Tibial nerve (tissue), 4 donors: ENCODE measurements around the gene ATG10. TPM values are rescaled to one million over a fixed set of nuclear protein-coding genes. Genes with fewer than 3 reads are reported as not detected.

Source experiments
- DNase-seq, 2 donors: peaks; one replicate each; pipeline ENCODE4 v3.0.0-alpha.2; 2019; ENCODE audit warnings: low spot score in 2 of 2
- H3K27ac ChIP-seq, 4 donors: fragments of 200-600 bp; sonication (generic) in 3 of 4; one replicate each; pipeline ENCODE4 v1.5.1; 2017 to 2019; ENCODE audit warnings: mild to moderate bottlenecking in 1 of 4
- H3K27me3 ChIP-seq, 2 donors: fragments of 200-600 bp; sonication (generic) in 1 of 2; one replicate each; pipeline versions ENCODE4 v1.5.1 to v1.6.0; 2017 to 2019
- H3K36me3 ChIP-seq, 3 donors: fragments of 200-600 bp; sonication (generic); one replicate each; pipeline ENCODE4 v1.5.1; 2018 to 2019
- H3K4me1 ChIP-seq, 4 donors: fragments of 200-600 bp; sonication (generic) in 3 of 4; one replicate each; pipeline ENCODE4 v1.5.1; 2017 to 2019
- H3K4me3 ChIP-seq, 4 donors: fragments of 200-600 bp; sonication (generic) in 3 of 4; one replicate each; pipeline ENCODE4 v1.5.1; 2017 to 2019; ENCODE audit warnings: mild to moderate bottlenecking in 1 of 4, moderate library complexity in 1 of 4
- H3K9me3 ChIP-seq, 4 donors: fragments of 200-600 bp; sonication (generic) in 3 of 4; one replicate each; pipeline ENCODE4 v1.5.1; 2017 to 2019
- EP300 ChIP-seq, 2 donors: sonication (generic); formaldehyde crosslinking; IDR thresholded peaks; one replicate each; pipeline ENCODE4 v1.6.1; 2017; ENCODE audit warnings: antibody characterized with exemption in 2 of 2, mild to moderate bottlenecking in 1 of 2
- POLR2A ChIP-seq, 2 donors: fragments of 450-650 bp; IDR thresholded peaks; one replicate each; pipeline ENCODE4 v1.6.1; 2017; ENCODE audit warnings: antibody characterized with exemption in 2 of 2, mild to moderate bottlenecking in 2 of 2, moderate library complexity in 2 of 2
- WGBS, 2 donors: methylation state at CpG; one replicate each; pipeline ENCODE4 v1.1.5; 2018; 5-methylcytosine and 5-hydroxymethylcytosine counted together
- total RNA-seq, 4 donors: library from RNA; depleted of rRNA; stranded (reverse); fragments of >200 nt; gene quantifications; one replicate each; pipeline ENCODE4 v1.1.0, GENCODE V29; 2016
- TF ChIP-seq, protein P1 (sequence below), 5 experiments: fragments of 200-600 bp in 3 of 5; fragments of 450-650 bp in 2 of 5; sonication (generic) in 3 of 5; IDR thresholded peaks; one replicate each; pipeline ENCODE4 v1.5.1; 2016 to 2019; ENCODE audit warnings: antibody characterized with exemption in 5 of 5, mild to moderate bottlenecking in 3 of 5, moderate library complexity in 2 of 5

Gene ATG10
- total RNA-seq, 4 donors from 2014 or later: 3.5 to 25.1 (median 6.9) TPM

DNA sequence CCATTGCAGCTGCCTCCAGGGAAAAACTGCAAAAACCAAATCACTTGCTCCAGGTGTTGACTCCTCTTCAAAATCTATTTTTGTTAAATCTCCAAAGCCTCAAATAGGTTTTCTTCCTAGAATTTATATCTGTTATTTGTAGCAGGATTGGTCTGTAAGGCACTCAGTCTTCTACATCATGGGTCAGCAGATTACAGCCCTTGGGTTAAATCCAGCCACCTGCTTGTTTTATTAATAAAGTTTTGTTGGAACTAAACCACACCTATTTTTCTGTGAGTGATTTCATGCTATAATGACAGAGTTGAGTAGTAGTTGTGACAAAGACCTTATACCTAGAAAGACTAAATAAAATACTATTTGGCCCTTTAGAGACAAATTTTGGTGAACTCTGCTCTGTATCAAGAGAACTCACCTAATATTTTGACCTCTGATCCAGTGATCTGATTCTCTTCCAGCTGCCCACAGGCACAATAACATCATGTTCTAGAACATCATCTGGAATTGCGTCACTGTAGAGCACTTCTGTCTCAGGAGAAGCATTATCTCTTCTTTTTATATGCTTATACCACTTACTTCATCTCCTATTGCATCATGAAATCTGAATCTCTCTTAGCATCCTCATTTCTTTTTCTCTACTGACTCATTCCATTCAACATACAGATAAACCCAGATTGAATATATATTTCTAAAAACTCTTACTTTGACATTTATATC is 176.2 kb downstream of the ATG10 start:
- peak in 1 of 2 donors; percentile 55 for DNase-seq
- H3K27ac ChIP-seq: peak overlapping the region in 2 of 4 donors; percentile 10 to 59
- H3K4me1 ChIP-seq: peaks cover 0 to 15% (median 3%) of the 10 kb centered on the region in 4 donors
- peaks cover 0 to 13% (median 4%) of the 10 kb centered on the region in 4 donors for H3K9me3 ChIP-seq
- WGBS, 2 donors: 64 to 78% methylated on average over 1 of the region's 1 CpG
- no peak overlapping the region for H3K4me3 ChIP-seq
- no peaks in the 10 kb centered on the region for H3K27me3 ChIP-seq
- no peaks in the 10 kb centered on the region for H3K36me3 ChIP-seq
- TF ChIP-seq, protein P1, sequence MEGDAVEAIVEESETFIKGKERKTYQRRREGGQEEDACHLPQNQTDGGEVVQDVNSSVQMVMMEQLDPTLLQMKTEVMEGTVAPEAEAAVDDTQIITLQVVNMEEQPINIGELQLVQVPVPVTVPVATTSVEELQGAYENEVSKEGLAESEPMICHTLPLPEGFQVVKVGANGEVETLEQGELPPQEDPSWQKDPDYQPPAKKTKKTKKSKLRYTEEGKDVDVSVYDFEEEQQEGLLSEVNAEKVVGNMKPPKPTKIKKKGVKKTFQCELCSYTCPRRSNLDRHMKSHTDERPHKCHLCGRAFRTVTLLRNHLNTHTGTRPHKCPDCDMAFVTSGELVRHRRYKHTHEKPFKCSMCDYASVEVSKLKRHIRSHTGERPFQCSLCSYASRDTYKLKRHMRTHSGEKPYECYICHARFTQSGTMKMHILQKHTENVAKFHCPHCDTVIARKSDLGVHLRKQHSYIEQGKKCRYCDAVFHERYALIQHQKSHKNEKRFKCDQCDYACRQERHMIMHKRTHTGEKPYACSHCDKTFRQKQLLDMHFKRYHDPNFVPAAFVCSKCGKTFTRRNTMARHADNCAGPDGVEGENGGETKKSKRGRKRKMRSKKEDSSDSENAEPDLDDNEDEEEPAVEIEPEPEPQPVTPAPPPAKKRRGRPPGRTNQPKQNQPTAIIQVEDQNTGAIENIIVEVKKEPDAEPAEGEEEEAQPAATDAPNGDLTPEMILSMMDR (IDR thresholded peaks at IDR 0.05): no peak
- TF ChIP-seq POLR2A (IDR thresholded peaks at IDR 0.05): no peak
- TF ChIP-seq EP300 (IDR thresholded peaks at IDR 0.05): peak; percentile 85 to 92

- H3K4me3 ChIP-seq: no peak overlapping the region
- TF ChIP-seq, protein P1 (IDR thresholded peaks at IDR 0.05): no peak
- TF ChIP-seq POLR2A (IDR thresholded peaks at IDR 0.05) (no peak), EP300 (IDR thresholded peaks at IDR 0.05) (no peak)
- H3K9me3 ChIP-seq: peaks cover 0 to 8% (median 0%) of the 10 kb centered on the region in 4 donors
- H3K27me3 ChIP-seq: no peaks in the 10 kb centered on the region
- no peak for DNase-seq
- peaks cover 0 to 15% (median 3%) of the 10 kb centered on the region in 4 donors for H3K4me1 ChIP-seq
- no peak overlapping the region for H3K27ac ChIP-seq
- H3K36me3 ChIP-seq: no peaks in the 10 kb centered on the region
Observed at GRCh38 chr5:82149434-82149833, 177.6 kb downstream of the ATG10 start.

GRCh38 chr5:82150559-82150958 is 178.7 kb downstream of the ATG10 start:
- peaks cover 0 to 15% (median 3%) of the 10 kb centered on the region in 4 donors for H3K4me1 ChIP-seq
- DNase-seq: no peak
- H3K36me3 ChIP-seq: no peaks in the 10 kb centered on the region
- H3K9me3 ChIP-seq: no peaks in the 10 kb centered on the region
- 52 to 72% methylated on average over 3 of the region's 3 CpGs for WGBS, 2 donors
- no peak overlapping the region for H3K27ac ChIP-seq
- TF ChIP-seq POLR2A (IDR thresholded peaks at IDR 0.05) (no peak), EP300 (IDR thresholded peaks at IDR 0.05) (no peak)
- TF ChIP-seq, protein P1 (IDR thresholded peaks at IDR 0.05): no peak
- H3K4me3 ChIP-seq: no peak overlapping the region
- H3K27me3 ChIP-seq: no peaks in the 10 kb centered on the region

DNA sequence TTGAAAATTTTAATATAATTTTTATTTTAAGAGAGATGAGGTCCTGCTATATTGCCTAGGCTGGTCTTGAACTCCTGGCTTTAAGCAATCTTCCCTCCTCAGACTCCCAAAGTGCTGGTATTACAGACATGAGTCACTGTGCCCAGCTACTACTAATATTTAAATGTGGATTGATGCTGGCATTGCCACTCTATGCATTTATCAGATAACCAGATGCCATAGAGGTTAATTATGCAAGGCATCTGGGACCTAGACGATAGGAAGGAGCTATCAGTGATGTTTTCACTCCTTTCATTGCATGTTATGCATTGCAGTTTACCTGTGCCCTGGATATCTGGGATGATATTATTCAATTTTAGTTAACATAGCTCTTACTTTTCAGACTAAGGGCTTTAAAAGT is 179.4 kb downstream of the ATG10 start:
- H3K4me1 ChIP-seq: peaks cover 0 to 15% (median 3%) of the 10 kb centered on the region in 4 donors
- H3K4me3 ChIP-seq: no peak overlapping the region
- no peak for DNase-seq
- TF ChIP-seq, protein P1 (IDR thresholded peaks at IDR 0.05): no peak
- no peak for TF ChIP-seq POLR2A (IDR thresholded peaks at IDR 0.05)
- no peak for TF ChIP-seq EP300 (IDR thresholded peaks at IDR 0.05)
- no peaks in the 10 kb centered on the region for H3K27me3 ChIP-seq
- H3K9me3 ChIP-seq: no peaks in the 10 kb centered on the region
- WGBS, 2 donors: 58 to 88% methylated on average over 1 of the region's 1 CpG
- no peak overlapping the region for H3K27ac ChIP-seq
- no peaks in the 10 kb centered on the region for H3K36me3 ChIP-seq

DNA sequence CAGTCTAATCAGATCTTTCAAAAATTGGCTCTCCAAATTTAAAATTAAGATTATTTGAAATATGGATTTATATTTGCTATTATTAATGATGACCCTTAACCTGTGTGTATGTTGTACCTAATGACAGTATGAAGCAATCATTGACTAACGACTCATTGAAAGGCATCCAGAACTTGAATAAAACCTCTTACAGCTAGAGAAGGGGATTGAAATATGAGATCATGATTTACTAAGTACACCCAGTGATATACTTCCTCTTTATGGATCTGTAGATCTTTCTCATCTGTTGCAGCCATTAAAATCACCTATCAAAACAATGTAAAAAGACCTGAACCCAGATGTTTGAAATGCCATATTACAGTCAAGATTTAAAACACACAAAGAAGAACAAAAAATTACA is 179.8 kb downstream of the ATG10 start:
- Histone ChIP-seq H3K36me3 (no peaks in the 10 kb centered on the region), H3K4me3 (no peak overlapping the region), H3K27ac (no peak overlapping the region), H3K4me1 (peaks cover 0 to 15% (median 3%) of the 10 kb centered on the region in 4 donors), H3K9me3 (no peaks in the 10 kb centered on the region), H3K27me3 (no peaks in the 10 kb centered on the region)
- TF ChIP-seq EP300 (IDR thresholded peaks at IDR 0.05) (no peak), POLR2A (IDR thresholded peaks at IDR 0.05) (no peak)
- TF ChIP-seq, protein P1 (IDR thresholded peaks at IDR 0.05): no peak
- DNase-seq: no peak
- WGBS, 2 donors: 31 to 38% methylated on average over 1 of the region's 1 CpG
